Gastrocnemius medialis (tissue), 4 donors: ENCODE results near the gene EPX. TPM values are rescaled to one million over a fixed set of nuclear protein-coding genes. Genes with fewer than 3 reads are reported as not detected.

Source experiments
- ATAC-seq, 2 donors: fragments of 150-250 bp; one replicate each; pipeline ENCODE4 v1.9.1; 2016
- DNase-seq, 2 donors: peaks; one replicate each; pipeline ENCODE4 v3.0.0-alpha.2; 2019
- H3K27ac ChIP-seq, 4 donors: fragments of 200-600 bp; sonication (generic); 1 replicate in 1 of 4; 2 replicates in 3 of 4; pipeline ENCODE4 v1.5.1; 2016 to 2018; ENCODE audit warnings: mild to moderate bottlenecking in 2 of 4, moderate library complexity in 1 of 4
- H3K27me3 ChIP-seq, 3 donors: fragments of 200-600 bp; sonication (generic) in 2 of 3; 1 replicate in 1 of 3; 2 replicates in 2 of 3; pipeline versions ENCODE4 v1.5.1 to v1.6.0; 2016 to 2019; ENCODE audit warnings: mild to moderate bottlenecking in 1 of 3, moderate library complexity in 1 of 3
- H3K36me3 ChIP-seq, 2 donors: fragments of 200-600 bp; sonication (generic) in 1 of 2; one replicate each; pipeline ENCODE4 v1.5.1; 2017 to 2018
- H3K4me1 ChIP-seq, 2 donors: fragments of 200-600 bp; sonication (generic) in 1 of 2; one replicate each; pipeline ENCODE4 v1.5.1; 2016 to 2017; ENCODE audit warnings: mild to moderate bottlenecking in 2 of 2
- H3K4me3 ChIP-seq, 4 donors: fragments of 200-600 bp; sonication (generic) in 3 of 4; 1 replicate in 1 of 4; 2 replicates in 3 of 4; pipeline ENCODE4 v1.5.1; 2016 to 2019; ENCODE audit warnings: mild to moderate bottlenecking in 2 of 4
- H3K9me3 ChIP-seq, 3 donors: fragments of 200-600 bp; sonication (generic) in 2 of 3; 1 replicate in 1 of 3; 2 replicates in 2 of 3; pipeline ENCODE4 v1.5.1; 2016 to 2019
- CTCF ChIP-seq, 5 experiments: fragments of 450-650 bp in 3 of 5; fragments of 200-600 bp in 2 of 5; sonication (generic) in 2 of 5; IDR thresholded peaks in 4 of 5; conservative IDR thresholded peaks in 1 of 5; 1 replicate in 4 of 5; 2 replicates in 1 of 5; pipeline ENCODE4 v1.5.1; 2016 to 2019; ENCODE audit warnings: antibody characterized with exemption in 5 of 5, mild to moderate bottlenecking in 3 of 5, moderate library complexity in 3 of 5
- POLR2A ChIP-seq, 2 donors: fragments of 450-650 bp; IDR thresholded peaks; one replicate each; pipeline ENCODE4 v1.6.1; 2017; ENCODE audit warnings: antibody characterized with exemption in 2 of 2, mild to moderate bottlenecking in 2 of 2, moderate library complexity in 2 of 2
- in situ Hi-C, 4 donors: fragments of 200-750 bp; cut with MboI; loops; one replicate each; pipeline versions ENCODE4 v1.15.0 to v1.8.0; 2017; ENCODE audit warnings: low sequenced_read_pairs in 4 of 4
- intact Hi-C: fragments of 100-400 bp; cut with DNase I; formaldehyde crosslinking; loops from one replicate; pipeline ENCODE4 v1.15.1; 2023; ENCODE audit warnings: low total_unique reads
- total RNA-seq, 4 donors: library from RNA; depleted of rRNA; stranded (reverse); fragments of >200 nt; gene quantifications; one replicate each; pipeline versions ENCODE4 v1.1.0 to v1.2.3, GENCODE V29; 2016

The EPX gene
- total RNA-seq, 4 donors from 2014 or later = not detected

DNA sequence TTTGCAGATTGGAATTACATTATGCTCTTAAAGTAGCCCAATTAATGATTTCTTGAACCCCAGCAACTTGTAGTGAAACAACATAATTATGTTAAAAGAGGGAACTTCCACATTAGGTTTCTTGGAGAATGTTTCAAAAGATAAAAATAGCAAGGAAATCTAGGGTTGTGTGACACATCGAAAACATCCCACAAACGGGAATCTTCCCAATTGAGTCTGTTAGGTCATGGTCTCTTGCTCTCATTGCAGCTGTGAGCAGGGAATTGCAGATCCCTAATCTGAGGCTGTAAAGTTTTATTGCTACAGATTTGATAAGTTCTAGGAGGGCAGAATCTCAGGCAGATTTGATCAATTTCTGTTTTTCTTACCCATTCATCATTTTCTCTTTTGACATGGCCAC lies 39.1 kb downstream of the EPX start:
- Histone ChIP-seq H3K4me1 (no peaks in the 10 kb centered on the region), H3K36me3 (no peaks in the 10 kb centered on the region), H3K27ac (no peak overlapping the region), H3K4me3 (no peak overlapping the region), H3K27me3 (peaks cover 0 to 16% (median 12%) of the 10 kb centered on the region in 3 donors), H3K9me3 (no peaks in the 10 kb centered on the region)
- in situ Hi-C loops (no loop called here), intact Hi-C loops (no loop called here)
- ATAC-seq = no peak
- TF ChIP-seq POLR2A (IDR thresholded peaks at IDR 0.05) (no peak), CTCF (IDR thresholded peaks at IDR 0.05 in 4 of 5, conservative IDR thresholded peaks at IDR 0.05 in 1 of 5) (no peak)
- no peak for DNase-seq

DNA sequence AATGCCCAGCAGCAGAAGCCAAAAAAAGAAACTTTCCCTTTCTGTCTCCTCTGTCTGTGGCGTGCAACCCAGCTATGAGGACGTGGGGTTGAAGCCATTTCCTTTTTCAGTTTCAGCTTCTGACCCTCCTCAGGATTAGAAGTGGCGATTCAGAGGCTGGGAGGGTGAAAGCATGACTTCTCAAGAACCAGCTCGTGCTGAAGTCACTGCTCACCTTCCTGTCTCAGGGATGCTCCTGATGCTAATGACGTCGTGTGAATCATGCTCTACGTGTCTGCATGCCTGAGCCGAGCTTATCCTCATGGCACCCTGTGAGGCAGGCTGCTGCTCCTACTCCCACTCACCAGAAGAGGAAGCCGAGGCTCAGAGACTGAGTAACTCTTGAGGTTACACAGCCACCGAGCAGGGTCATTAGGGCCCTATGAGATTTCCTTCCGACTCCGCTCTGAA lies 40.2 kb downstream of the EPX start:
- H3K9me3 ChIP-seq = no peaks in the 10 kb centered on the region
- in situ Hi-C loops = no loop called here
- no peaks in the 10 kb centered on the region for H3K4me1 ChIP-seq
- peaks cover 0 to 16% (median 12%) of the 10 kb centered on the region in 3 donors for H3K27me3 ChIP-seq
- no peak overlapping the region for H3K4me3 ChIP-seq
- no peaks in the 10 kb centered on the region for H3K36me3 ChIP-seq
- DNase-seq (no peak), ATAC-seq (no peak)
- intact Hi-C loops = no loop called here
- TF ChIP-seq CTCF (IDR thresholded peaks at IDR 0.05 in 4 of 5, conservative IDR thresholded peaks at IDR 0.05 in 1 of 5) = no peak
- TF ChIP-seq POLR2A (IDR thresholded peaks at IDR 0.05) = no peak
- no peak overlapping the region for H3K27ac ChIP-seq

- Histone ChIP-seq H3K27me3 (peaks cover 0 to 16% (median 12%) of the 10 kb centered on the region in 3 donors), H3K4me3 (no peak overlapping the region), H3K36me3 (no peaks in the 10 kb centered on the region), H3K4me1 (no peaks in the 10 kb centered on the region), H3K27ac (no peak overlapping the region), H3K9me3 (no peaks in the 10 kb centered on the region)
- in situ Hi-C loops = no loop called here
- DNase-seq (no peak), ATAC-seq (no peak)
- TF ChIP-seq POLR2A (IDR thresholded peaks at IDR 0.05) (no peak), CTCF (IDR thresholded peaks at IDR 0.05 in 4 of 5, conservative IDR thresholded peaks at IDR 0.05 in 1 of 5) (no peak)
- intact Hi-C loops = no loop called here
These were observed 41.0 kb downstream of the EPX start for GRCh38 chr17:58233543-58233942.

GRCh38 chr17:58234512-58234911 lies 42.0 kb downstream of the EPX start:
- H3K4me3 ChIP-seq = no peak overlapping the region

More at GRCh38 chr17:58234512-58234911, 42.0 kb downstream of the EPX start:
- Histone ChIP-seq H3K27me3 (peaks cover 0 to 15% (median 13%) of the 10 kb centered on the region in 3 donors), H3K9me3 (no peaks in the 10 kb centered on the region), H3K36me3 (no peaks in the 10 kb centered on the region), H3K4me1 (no peaks in the 10 kb centered on the region), H3K27ac (no peak overlapping the region)
- DNase-seq (no peak), ATAC-seq (no peak)
- TF ChIP-seq POLR2A (IDR thresholded peaks at IDR 0.05) (no peak), CTCF (IDR thresholded peaks at IDR 0.05 in 4 of 5, conservative IDR thresholded peaks at IDR 0.05 in 1 of 5) (no peak)
- intact Hi-C loops = no loop called here
- in situ Hi-C loops = no loop called here
